Muscle of back (tissue), 11 donors: Measurements from ENCODE around the gene BSCL2. TPM values are rescaled to one million over a fixed set of nuclear protein-coding genes. Genes with fewer than 3 reads are reported as not detected.
"Not testable (repeated sequence)": the region's sequence is repeated elsewhere in the genome, so short reads cannot be mapped to it uniquely, and the experiment has no call there.

Source experiments
- DNase-seq, 3 donors: peaks; one replicate each; pipeline versions ENCODE4 v3.0.0 to v3.0.0-alpha.2; 2013
- polyA plus RNA-seq, 10 donors: library from polyadenylated mRNA; unstranded; fragments of 120-200 nt; gene quantifications; one replicate each; pipeline ENCODE4 v1.2.1, GENCODE V29; 2013; ENCODE audit not compliant: insufficient read length in 10 of 10

Gene BSCL2
- polyA plus RNA-seq, 10 donors, result 15.1 to 24.5 (median 22.0) TPM

- no peak for DNase-seq
Measured at GRCh38 chr11:62721994-62722393, 14.8 kb upstream of the BSCL2 start.

GRCh38 chr11:62719302-62719978 lies 12.2 kb upstream of the BSCL2 start:
- DNase-seq, result no peak

- DNase-seq, result no peak
Measured at GRCh38 chr11:62716816-62717215, 9.6 kb upstream of the BSCL2 start.

- DNase-seq, result no peak
Measured at GRCh38 chr11:62716206-62716605, 9.0 kb upstream of the BSCL2 start.

- no peak for DNase-seq
Measured at GRCh38 chr11:62715150-62716130, 8.2 kb upstream of the BSCL2 start.

GRCh38 chr11:62713343-62713742 lies 6.1 kb upstream of the BSCL2 start:
- no peak for DNase-seq

GRCh38 chr11:62712861-62713260 lies 5.6 kb upstream of the BSCL2 start:
- DNase-seq, result no peak

GRCh38 chr11:62712276-62712812 lies 5.1 kb upstream of the BSCL2 start:
- no peak for DNase-seq

- DNase-seq, result no peak
Measured at GRCh38 chr11:62710001-62710345, 2.7 kb upstream of the BSCL2 start.

GRCh38 chr11:62709247-62710000 lies 2.2 kb upstream of the BSCL2 start:
- peak; percentile 98 to 99 (median 99) for DNase-seq

- DNase-seq, result no peak
Measured at GRCh38 chr11:62708793-62709192, 1.6 kb upstream of the BSCL2 start.

- DNase-seq, result peak in 1 of 3 donors; percentile 21
Measured at GRCh38 chr11:62708392-62708791, 1.2 kb upstream of the BSCL2 start.

GRCh38 chr11:62706850-62707247 lies 375 bp downstream of the BSCL2 start:
- no peak for DNase-seq

GRCh38 chr11:62705880-62706849 lies 1.1 kb downstream of the BSCL2 start:
- DNase-seq, result peak; percentile 91 to 96 (median 93)

GRCh38 chr11:62705413-62705812 lies 1.8 kb downstream of the BSCL2 start:
- no peak for DNase-seq

GRCh38 chr11:62703921-62704320 lies 3.3 kb downstream of the BSCL2 start:
- DNase-seq, result not testable (repeated sequence)

GRCh38 chr11:62702246-62702645 lies 5.0 kb downstream of the BSCL2 start:
- DNase-seq, result no peak

GRCh38 chr11:62694455-62695167 lies 12.6 kb downstream of the BSCL2 start:
- DNase-seq, result peak; percentile 76 to 88 (median 84)

GRCh38 chr11:62693624-62694023 lies 13.6 kb downstream of the BSCL2 start:
- not testable (repeated sequence) for DNase-seq
